ENCODE results near the gene SPA17.

- TF ChIP-seq POLR2A (IDR thresholded peaks at IDR 0.05; ENCODE audit: extremely low read depth, insufficient read length): no peak
- TF ChIP-seq CTCF (IDR thresholded peaks at IDR 0.05; ENCODE audit: low read depth, low read length): no peak
These were observed 37.8 kb upstream of the SPA17 start for GRCh38 chr11:124635932-124636331.
